GM18505 (cell line): ENCODE results near the gene LPP.

Source experiments
- ATAC-seq: cut with Tn5 transposase; IDR thresholded peaks from one replicate; pipeline ENCODE4 v1.9.1; 2021; ENCODE audit not compliant: unreplicated experiment
- POLR2A ChIP-seq: IDR thresholded peaks from 4 replicates; pipeline ENCODE4 v1.6.1; 2011; ENCODE audit warnings: borderline replicate concordance; ENCODE audit not compliant: insufficient read depth, insufficient read length; ENCODE audit errors: extremely low read depth

Gene LPP

DNA sequence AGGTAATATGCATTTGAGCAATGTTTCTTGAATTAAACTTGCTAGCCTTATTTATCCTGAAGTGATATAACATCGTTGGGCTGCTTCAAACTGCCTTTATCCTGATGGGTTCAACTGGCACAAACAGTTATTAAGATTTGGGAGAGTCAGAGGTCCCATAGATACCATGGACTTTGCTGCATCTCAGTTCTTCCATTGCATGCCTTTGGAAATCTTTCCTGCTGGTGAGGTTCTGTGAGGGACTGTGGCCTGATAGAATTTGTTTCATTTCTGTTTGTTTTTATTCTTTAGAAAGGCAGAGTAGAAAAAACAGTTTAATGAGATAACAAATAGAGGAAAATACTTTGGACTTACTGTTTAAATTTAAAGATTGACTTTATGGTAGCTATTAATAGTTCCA, 508.3 kb downstream of the LPP start:
- no peak for ATAC-seq
- TF ChIP-seq POLR2A = no peak

DNA sequence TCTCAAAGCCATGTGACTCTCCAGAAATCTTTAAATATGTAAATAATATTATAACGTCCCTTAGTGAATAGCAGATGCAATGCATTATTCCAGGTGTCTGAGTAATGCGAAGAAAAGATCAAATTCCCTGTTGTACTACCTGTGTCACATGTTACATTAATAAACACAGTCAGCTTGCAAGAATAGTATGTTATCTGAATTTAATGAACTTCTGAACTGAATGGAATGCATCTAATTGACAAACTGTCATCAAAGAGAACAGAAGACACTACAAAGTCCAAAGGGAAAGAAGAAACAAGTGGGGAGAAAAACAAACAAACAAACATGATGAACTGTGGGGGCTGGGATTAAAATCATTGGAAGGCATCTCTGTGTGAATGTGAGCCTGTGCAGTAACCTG, 508.8 kb downstream of the LPP start:
- no peak for ATAC-seq
- no peak for TF ChIP-seq POLR2A

- no peak for TF ChIP-seq POLR2A
- ATAC-seq = no peak
Measured at GRCh38 chr3:188663839-188664238, 509.9 kb downstream of the LPP start.

GRCh38 chr3:188664795-188665194, 510.8 kb downstream of the LPP start:
- TF ChIP-seq POLR2A = no peak
- no peak for ATAC-seq

- no peak for ATAC-seq
- no peak for TF ChIP-seq POLR2A
Measured at GRCh38 chr3:188667926-188668325, 514.0 kb downstream of the LPP start.

GRCh38 chr3:188670446-188670845, 516.5 kb downstream of the LPP start:
- no peak for ATAC-seq
- TF ChIP-seq POLR2A = no peak

- ATAC-seq = no peak
- no peak for TF ChIP-seq POLR2A
Measured at GRCh38 chr3:188671971-188672370, 518.0 kb downstream of the LPP start.

DNA sequence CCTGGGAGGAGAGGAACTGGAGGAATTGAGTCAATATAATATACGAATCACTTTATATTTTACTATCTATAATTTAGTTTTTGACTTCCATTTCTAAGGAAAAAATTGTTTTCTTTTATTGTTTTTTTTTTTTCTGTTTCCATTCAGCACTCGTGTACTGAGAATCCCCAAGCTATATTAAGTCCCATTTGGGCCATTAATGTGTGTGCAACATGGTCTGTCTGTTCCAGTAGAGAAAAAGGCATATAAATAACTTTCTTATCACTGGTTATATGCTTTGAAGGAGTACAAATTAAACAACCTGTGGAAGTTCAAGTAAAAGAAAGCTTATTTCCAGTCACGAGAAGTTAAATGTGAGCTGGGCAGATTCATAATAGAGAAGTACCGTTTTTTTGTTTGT, 518.9 kb downstream of the LPP start:
- no peak for TF ChIP-seq POLR2A
- no peak for ATAC-seq

GRCh38 chr3:188673646-188674186, 519.8 kb downstream of the LPP start:
- TF ChIP-seq POLR2A = no peak
- ATAC-seq = no peak

DNA sequence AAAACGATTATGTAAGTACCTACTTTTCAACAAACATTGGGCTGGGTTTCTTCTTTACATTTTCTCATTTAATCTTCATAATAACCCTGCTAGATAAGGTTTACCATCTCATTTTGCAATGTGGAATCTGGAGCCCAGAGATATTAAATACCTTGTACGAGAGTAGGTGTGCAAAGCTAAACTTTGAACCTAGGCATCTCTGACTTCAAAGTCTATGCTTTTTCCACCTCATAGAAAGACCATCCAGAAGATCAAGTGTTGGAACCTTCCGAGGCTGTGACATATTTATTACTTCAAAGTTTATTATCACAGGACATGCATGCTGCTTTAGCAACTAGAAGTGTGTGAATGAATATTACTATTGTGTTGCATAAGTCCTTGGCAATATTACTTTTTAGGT, 520.6 kb downstream of the LPP start:
- ATAC-seq = no peak
- no peak for TF ChIP-seq POLR2A

DNA sequence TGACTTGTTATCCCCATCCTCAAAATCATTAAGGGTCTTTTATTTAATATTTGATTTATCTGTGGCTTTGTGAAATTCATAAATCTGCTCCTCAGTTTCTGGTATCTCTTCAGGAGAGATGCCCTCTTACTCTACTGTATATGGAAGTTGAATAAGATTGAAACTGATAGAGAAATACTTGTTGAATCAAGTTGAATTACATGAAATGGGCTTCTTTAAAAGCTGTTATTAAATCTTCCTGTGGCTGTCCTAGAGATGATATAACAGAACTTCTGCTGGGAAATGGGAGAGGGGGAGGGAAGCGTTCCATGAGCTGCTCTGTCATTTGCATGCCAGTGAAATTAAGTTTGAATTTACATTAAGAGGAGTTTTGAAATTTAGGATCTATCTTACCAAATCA, 523.4 kb downstream of the LPP start:
- ATAC-seq = no peak
- TF ChIP-seq POLR2A = no peak

DNA sequence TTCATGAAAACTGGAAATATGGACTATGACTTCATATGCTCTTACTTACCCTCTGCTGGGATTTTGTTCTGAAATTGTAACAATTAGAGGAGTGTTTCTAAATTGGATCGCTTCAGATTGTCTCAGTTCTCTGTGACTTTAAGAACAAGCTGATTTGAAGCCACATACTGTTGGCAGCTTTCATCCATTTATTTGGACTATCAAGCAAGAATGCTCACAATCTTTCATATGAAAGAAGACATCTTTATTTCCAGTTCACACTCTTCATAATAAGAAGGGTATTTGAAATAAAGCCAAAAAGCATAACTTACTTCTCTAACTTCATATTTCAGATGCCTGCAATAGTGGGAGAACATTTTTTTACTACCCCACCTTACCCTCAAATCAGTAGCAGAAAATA, 526.2 kb downstream of the LPP start:
- TF ChIP-seq POLR2A = no peak
- no peak for ATAC-seq

GRCh38 chr3:188680605-188681004, 526.6 kb downstream of the LPP start:
- no peak for ATAC-seq
- TF ChIP-seq POLR2A = no peak

GRCh38 chr3:188682316-188682715, 528.4 kb downstream of the LPP start:
- no peak for TF ChIP-seq POLR2A
- ATAC-seq = no peak

DNA sequence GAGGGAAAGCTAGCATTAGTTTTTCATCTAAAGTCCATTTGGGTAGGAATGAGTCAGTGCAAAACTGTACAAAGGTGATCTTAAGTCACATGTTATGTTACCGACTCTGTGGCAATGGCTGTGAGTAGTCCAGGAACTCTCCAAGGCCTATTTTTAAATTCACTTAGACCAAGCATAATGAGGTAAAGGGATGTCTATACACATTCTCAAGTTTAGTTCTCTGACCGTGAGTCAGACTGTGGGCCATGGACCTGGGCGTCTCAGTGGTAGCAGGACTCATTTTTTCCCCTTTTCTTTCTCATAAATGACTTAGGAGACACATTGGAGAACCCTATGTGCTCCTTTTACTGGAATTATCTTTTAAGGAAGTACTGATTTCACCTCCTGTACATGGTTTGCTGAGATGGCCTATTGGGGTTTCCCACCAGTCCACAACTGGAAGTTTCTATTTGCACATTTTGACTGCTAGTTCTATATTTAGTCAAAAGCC, 529.1 kb downstream of the LPP start:
- ATAC-seq = no peak
- TF ChIP-seq POLR2A = no peak
